ENCODE results near the gene SLC37A1. TPM values are rescaled to one million over a fixed set of nuclear protein-coding genes. Genes with fewer than 3 reads are reported as not detected.

SLC37A1 gene
- total and polyA plus RNA-seq, 9 of the 15 experiments (the other 6 are each of a cell fraction or from before 2014, with no cell fraction given), result 0.06 to 3.4 (median 0.40) TPM

GRCh38 chr21:42474043-42474831 is 39.4 kb upstream of the SLC37A1 start:
- BruUV-seq (replicated peaks), result no TSS peak
- in situ Hi-C loops (cut with MboI), result no loop called here
- FAIRE-seq, result no peak
- Histone ChIP-seq H3K27me3 (ENCODE audit: control insufficient read depth in 2 of 2, insufficient read depth in 2 of 2, low read length in 2 of 2) (peaks cover 46 to 64% of the 10 kb centered on the region in 2 experiments), H4K20me1 (replicated peaks; ENCODE audit: control insufficient read depth, insufficient read depth, low read length) (no peaks in the 10 kb centered on the region), H3K4me3 (no peak overlapping the region), H3K9ac (ENCODE audit: insufficient read depth in 1 of 2, low read depth in 2 of 2, low read length in 2 of 2) (no peak overlapping the region), H3K4me1 (replicated peaks in 1 of 2; ENCODE audit: control insufficient read depth in 2 of 2, insufficient read depth in 2 of 2, low read length in 2 of 2) (peaks cover 0 to 3% of the 10 kb centered on the region in 2 experiments; a peak in 1 of 5 replicates), H2AFZ (ENCODE audit: low read depth, low read length) (no peak overlapping the region), H3K9me3 (replicated peaks; ENCODE audit: control insufficient read depth, insufficient read depth, low read depth, low read length) (no peaks in the 10 kb centered on the region), H3K36me3 (ENCODE audit: control insufficient read depth, insufficient read depth, low read length) (no peaks in the 10 kb centered on the region), H3K9me1 (ENCODE audit: control insufficient read depth, insufficient read depth, low read length) (no peaks in the 10 kb centered on the region), H3K79me2 (ENCODE audit: control insufficient read depth, insufficient read depth, low read length) (no peaks in the 10 kb centered on the region), H3K4me2 (ENCODE audit: insufficient read depth, low read length) (no peak overlapping the region), H3K27ac (ENCODE audit: extremely low read depth, low read depth, low read length) (no peak overlapping the region)
- WGBS (ENCODE audit: insufficient coverage, low coverage, missing lambda C conversion rate), result 6% methylated on average over 13 of the region's 14 CpGs
- no peak for DNase-seq (ENCODE audit: extremely low read depth in 1 of 4, low spot score in 3 of 4)
- POLR2A ChIA-PET, result interaction anchor here (0.5 to 0.6 kb wide), 2 partner anchors 14 to 140 kb away, joined by 3 to 4 read pairs; no protein-coding TSS in a partner anchor
- peak; percentile 43 for ATAC-seq
- CTCF ChIA-PET (ENCODE audit: low intra/inter-chr PET ratio), result no interaction called here
- intact Hi-C loops (cut with micrococcal nuclease), result no loop called here
- no peak for TF ChIP-seq KLF10 (CRISPR knock-in tag; IDR thresholded peaks at IDR 0.05)
- TF ChIP-seq ZHX1 (conservative IDR thresholded peaks at IDR 0.05; ENCODE audit: low read length), result no peak
- no peak for TF ChIP-seq ZNF766 (CRISPR knock-in tag; conservative IDR thresholded peaks at IDR 0.05)
- TF ChIP-seq ATF3 (IDR thresholded peaks at IDR 0.05), result peak; percentile 21; the same call in 1 of the 2 replicates
- no peak for TF ChIP-seq ATF3 (CRISPR knock-in tag; conservative IDR thresholded peaks at IDR 0.05)

Data from K562 (cell line).